Ishikawa (cell line): ENCODE results near the gene PF4V1.

Source experiments
- EP300 ChIP-seq: IDR thresholded peaks from 2 replicates; pipeline ENCODE4 v1.6.1; 2012; ENCODE audit warnings: borderline replicate concordance
- FOXM1 ChIP-seq: IDR thresholded peaks from 2 replicates; pipeline ENCODE4 v1.6.1; 2012; ENCODE audit warnings: low read depth, borderline replicate concordance
- RAD21 ChIP-seq: IDR thresholded peaks from 2 replicates; pipeline ENCODE4 v1.6.1; 2012; ENCODE audit warnings: low read depth
- TF ChIP-seq, protein P1 (sequence below): IDR thresholded peaks from 2 replicates; pipeline ENCODE4 v1.6.1; 2012; ENCODE audit warnings: low read depth, mild to moderate bottlenecking

DNA sequence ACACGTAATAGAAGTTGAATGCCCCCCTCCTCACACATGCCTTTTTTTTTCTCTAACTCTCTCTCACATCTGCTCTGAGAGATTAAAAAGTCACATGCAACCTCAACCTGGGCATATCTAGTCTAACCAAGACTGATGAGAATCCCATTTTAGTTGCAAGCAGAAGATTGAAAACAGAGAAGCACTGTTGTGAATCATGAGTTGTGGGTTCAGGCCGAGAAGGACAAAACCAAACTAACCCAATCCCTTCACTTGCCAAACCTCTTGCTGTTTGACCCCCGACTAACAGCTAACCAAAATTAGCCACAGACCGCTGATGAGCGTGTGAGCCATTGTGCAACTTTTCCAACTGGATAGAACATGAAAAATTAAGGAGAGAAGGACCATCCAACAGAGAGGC lies 47.9 kb downstream of the PF4V1 start:
- TF ChIP-seq, protein P1, sequence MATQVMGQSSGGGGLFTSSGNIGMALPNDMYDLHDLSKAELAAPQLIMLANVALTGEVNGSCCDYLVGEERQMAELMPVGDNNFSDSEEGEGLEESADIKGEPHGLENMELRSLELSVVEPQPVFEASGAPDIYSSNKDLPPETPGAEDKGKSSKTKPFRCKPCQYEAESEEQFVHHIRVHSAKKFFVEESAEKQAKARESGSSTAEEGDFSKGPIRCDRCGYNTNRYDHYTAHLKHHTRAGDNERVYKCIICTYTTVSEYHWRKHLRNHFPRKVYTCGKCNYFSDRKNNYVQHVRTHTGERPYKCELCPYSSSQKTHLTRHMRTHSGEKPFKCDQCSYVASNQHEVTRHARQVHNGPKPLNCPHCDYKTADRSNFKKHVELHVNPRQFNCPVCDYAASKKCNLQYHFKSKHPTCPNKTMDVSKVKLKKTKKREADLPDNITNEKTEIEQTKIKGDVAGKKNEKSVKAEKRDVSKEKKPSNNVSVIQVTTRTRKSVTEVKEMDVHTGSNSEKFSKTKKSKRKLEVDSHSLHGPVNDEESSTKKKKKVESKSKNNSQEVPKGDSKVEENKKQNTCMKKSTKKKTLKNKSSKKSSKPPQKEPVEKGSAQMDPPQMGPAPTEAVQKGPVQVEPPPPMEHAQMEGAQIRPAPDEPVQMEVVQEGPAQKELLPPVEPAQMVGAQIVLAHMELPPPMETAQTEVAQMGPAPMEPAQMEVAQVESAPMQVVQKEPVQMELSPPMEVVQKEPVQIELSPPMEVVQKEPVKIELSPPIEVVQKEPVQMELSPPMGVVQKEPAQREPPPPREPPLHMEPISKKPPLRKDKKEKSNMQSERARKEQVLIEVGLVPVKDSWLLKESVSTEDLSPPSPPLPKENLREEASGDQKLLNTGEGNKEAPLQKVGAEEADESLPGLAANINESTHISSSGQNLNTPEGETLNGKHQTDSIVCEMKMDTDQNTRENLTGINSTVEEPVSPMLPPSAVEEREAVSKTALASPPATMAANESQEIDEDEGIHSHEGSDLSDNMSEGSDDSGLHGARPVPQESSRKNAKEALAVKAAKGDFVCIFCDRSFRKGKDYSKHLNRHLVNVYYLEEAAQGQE: no peak
- no peak for TF ChIP-seq EP300
- TF ChIP-seq FOXM1: no peak
- TF ChIP-seq RAD21: no peak
